Colon (tissue), 2 donors: ENCODE data around the gene PPM1J.
"Not testable (repeated sequence)": the region's sequence is repeated elsewhere in the genome, so short reads cannot be mapped to it uniquely, and the experiment has no call there.

Experiments used
- FAIRE-seq: peaks from 2 replicates; lab custom pipeline; 2012; peaks lifted over from hg19 to GRCh38; lab: Jason Lieb, UNC
- donor health status: control.
- donor health status: control.

Gene PPM1J, protein sequence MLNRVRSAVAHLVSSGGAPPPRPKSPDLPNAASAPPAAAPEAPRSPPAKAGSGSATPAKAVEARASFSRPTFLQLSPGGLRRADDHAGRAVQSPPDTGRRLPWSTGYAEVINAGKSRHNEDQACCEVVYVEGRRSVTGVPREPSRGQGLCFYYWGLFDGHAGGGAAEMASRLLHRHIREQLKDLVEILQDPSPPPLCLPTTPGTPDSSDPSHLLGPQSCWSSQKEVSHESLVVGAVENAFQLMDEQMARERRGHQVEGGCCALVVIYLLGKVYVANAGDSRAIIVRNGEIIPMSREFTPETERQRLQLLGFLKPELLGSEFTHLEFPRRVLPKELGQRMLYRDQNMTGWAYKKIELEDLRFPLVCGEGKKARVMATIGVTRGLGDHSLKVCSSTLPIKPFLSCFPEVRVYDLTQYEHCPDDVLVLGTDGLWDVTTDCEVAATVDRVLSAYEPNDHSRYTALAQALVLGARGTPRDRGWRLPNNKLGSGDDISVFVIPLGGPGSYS

DNA sequence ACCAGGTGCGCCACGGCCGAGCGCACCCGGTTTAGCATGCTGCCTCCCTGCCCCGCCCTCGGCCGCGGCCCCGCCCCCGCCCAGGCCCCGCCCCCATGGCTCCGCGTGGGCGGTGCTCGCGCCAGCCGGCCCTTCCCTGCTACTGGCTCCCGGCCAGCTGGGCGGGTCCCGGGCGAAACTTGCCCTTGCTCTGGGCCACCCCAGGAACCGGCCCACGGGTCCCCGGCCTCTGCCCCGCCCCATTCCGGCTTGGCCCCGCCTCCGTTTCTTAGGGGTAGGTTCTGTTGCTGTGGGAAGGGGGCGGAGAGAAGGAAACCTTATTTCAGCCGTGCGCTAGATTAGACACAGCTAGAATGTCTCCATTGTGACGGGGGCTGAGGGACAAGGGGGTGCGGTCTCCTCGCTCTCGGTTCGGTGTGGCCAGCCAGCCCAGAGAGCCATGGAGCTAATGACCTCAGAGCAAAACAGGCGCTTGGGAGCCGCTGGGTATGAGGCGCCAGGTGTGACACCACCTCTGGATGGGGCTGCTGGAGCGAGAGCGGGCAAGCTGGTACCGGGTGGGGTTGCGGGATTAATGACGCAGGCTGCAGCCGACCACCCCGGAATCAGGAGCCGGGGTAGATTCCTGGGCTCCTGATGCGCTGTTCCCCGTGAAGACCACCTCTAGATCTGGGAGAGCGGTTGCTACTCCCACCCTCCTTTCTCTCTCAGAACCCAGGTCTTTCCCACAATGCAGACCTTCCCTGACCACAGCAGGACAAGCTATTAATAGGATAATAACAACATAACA lies at the start of gene PPM1J:
TSS of gene PPM1J (minus strand) at position 69 of the 790 bp plus-strand sequence. CDS start at position 38, 31 bp downstream.
- FAIRE-seq = no peak

DNA sequence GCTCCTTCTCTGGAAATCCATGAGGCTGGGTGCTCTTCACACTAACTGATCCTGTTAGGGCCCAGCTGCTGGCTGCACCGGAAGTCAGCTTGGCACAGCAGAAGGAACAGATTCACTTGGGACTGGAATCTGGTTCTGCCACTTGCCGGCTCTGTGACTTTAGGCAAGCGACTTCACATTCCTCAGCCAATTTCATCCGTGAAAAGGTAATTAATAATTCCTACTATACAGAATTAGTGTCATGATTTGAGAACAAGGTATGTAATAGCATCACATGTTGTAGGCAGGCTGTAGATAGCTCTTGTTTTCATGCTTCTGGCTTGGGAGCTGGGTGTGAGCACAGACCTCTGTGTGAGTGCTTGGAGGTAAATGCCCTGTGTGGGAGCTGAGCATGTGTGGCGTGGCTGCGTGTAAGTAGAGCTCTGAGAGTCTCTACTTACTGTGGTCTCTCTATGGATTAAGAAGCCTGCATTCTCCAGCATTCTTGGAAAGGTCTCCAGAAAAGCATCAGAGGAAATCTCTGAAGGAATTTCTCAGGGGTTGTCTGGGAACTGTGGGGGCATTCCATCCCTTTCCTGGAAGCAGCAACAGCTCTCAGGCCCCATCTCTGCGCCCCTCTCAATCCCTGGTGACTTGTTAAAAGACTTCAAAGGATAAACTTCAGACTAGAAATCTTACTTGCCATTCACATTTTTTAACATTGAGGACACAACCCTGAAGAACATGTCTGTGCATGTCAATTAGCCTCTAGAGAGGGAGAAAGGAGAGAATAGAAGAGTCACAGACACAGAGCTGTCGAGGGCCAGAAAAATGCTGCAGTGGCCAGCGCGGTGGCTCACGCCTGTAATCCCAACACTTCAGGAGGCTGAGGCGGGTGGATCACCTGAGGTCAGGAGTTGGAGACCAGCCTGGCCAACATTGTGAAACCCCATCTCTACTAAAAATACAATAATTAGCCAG lies 47.7 kb upstream of the PPM1J start:
- no peak for FAIRE-seq

DNA sequence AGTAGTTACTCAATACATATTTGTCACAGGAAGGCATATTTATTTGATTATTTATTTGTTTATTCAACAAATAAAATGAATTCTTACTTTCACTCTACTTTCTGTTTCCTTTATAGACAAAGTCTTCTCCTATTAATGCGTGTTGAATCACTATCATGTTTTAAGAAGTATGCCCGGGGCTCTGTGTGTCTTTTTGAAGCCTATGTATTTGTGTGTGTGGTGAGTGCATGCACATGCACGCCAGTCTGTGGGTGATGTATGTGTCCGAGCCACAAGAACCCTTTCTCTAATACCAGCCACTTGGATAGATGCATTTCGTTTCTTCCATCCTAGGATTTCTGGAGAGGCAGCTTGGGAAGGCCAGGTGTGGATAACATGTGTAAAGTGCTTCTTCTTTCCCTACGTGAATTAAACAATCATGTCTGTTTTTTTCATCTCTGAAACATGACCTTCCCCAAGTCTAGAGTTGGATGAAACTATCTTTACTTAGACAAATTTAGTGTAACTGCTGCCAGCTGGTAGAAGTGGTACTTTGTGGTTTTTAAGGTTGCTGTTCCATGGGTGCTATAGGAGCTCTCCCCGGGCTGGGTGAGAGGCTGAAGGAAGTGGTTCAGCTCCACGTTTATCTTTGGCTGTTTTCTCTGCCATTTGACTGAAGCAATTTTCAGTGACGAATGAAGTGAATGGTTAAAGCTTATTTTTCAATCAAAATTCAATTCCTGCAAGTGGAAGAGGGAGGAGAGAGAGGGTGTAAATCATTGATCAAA lies 46.8 kb upstream of the PPM1J start:
- no peak for FAIRE-seq

DNA sequence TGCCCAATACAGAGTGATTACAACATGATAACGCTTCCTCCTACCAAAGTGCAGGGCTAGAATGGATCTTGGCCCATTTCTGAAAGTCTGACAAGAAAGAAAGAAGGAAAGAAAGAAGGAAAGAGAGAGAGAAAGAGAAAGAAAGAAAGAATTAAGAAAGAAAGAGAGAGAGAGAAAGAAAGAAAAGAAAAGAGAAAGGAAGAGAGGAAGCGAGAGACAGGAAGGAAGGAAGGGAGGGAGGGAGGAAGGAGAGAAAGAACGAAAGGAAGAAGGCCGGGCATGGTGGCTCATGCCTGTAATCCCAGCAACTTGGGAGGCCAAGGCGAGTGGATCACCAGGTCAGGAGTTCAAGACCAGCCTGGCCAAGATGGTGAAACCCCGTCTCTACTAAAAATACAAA lies 44.1 kb upstream of the PPM1J start:
- no peak for FAIRE-seq

DNA sequence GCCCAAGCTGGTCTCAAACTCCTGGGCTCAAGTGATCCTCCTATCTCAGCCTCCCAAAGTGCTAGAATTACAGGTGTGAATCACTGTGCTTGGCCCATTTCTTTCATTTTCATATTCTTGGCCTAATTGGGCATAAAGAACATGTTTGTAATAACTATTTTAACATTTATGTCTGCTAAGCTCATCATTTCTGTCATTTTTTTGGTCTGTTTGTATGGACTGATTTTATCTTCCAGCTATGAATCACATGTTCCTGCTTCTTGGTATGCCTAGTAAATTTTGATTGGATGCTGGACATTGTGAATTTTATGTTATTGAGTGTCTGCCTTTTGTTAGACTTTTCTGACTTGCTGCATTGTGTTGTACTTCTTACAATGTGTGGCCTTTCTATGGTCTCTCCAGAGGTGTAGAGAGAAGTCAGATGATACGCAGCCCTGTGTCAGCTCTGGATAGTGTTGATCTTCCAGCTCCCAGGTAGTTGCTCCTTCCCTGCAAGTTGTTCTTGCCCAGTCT lies 39.0 kb upstream of the PPM1J start:
- no peak for FAIRE-seq

DNA sequence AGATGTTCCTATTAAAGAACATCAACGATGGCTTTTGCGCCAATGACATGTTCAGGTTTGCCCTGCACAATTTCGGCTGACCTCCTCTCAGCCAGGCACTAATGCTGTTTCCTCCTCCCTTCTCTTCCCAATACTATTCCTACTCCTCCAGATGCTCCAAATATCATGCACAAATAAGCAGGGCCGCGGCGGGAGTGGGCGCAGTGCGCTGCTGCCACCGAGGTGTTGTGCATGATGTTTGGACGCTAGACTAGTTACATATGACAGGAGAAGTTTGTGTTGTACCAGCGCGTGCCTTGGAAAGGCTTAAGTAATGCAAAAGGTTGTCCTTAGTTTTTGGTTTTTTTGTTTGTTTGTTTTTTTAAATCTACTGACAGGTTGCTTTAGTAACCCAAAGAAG lies 33.3 kb upstream of the PPM1J start:
- FAIRE-seq = no peak

DNA sequence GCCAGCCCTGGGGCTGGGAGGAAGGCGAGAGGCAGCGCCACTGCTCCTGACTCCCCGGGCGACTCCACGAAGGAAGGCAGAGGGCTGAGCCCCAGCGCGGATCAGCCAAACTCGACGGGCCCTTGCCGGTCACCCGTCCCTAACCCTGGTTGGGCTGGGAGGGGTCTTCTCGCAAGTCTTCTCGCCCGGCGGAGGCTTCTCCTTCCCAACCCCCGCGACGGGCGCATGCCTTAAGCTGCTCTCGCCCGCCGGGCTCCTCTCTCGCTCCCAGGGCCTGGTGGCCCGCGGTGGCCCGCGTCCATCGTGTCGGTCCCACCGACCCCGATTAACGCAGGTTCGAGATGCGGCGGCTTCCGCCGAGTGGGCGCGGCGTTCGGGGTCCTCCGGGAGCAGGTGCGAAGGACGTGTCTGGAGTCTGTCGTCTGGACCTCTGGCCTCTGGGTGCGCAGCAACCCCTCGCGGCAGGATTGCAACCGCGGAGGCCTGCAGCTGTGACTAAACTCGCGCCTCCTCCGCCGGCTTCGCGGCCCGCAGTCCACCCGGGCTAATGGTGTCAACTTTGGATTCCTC lies 29.0 kb upstream of the PPM1J start:
- no peak for FAIRE-seq

DNA sequence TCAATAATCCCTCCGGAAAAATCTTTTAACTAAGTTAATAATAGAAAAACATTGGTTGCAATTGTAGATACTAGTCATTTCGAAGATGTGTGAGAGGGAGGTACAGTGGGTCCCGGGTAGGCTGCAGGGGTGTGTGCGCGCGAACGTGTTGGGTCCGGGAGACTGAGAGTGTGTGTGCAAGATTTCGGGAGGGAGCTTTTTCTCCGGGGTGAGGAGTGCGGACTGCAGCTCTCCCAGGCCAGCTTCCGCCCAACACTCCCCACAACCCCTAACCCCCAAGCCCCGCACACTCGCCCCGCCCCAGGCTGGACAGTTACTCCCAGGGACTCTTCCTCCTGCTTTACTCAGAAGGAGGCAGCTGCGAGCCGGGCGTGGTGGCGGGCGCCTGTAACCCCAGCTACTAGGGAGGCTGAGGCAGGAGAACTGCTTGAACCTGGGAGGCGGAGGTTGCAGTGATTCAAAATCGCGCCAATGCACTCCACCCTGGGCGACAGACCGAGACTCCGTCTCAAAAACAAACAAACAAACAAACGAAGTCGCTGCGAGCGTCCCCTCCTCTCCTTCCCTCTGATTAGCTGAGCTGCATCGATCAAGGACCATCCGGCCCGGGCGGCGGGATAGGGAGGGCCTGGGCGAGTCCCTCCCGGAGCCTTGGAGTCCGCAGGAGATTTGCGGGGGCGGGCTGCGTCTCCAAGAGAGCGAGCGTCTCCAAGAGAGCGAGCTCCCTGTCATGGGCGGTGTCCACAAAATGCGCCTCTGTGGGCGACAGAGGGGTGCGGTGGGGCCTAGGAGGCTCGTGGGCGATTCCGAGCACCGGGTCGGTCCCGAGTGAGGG lies 28.3 kb upstream of the PPM1J start:
- FAIRE-seq = no peak

DNA sequence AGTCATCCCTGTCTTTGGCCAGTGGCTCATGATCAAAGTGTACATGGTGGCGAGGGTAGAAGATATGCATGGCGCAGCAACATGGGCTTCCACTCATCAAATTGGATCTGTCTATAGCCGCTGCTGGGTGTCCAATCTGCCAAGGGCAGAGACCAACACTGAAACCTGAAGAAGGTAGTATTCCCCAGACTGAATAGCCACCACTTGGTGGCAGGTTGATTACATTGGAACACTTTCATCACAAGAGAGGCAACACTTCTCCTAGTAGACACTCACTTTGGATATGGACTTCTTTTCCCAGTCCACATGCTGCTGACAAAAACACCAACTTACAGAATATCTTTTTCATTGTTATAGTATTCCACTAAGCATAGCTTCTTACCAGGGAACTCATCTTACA lies 22.4 kb upstream of the PPM1J start:
- no peak for FAIRE-seq

DNA sequence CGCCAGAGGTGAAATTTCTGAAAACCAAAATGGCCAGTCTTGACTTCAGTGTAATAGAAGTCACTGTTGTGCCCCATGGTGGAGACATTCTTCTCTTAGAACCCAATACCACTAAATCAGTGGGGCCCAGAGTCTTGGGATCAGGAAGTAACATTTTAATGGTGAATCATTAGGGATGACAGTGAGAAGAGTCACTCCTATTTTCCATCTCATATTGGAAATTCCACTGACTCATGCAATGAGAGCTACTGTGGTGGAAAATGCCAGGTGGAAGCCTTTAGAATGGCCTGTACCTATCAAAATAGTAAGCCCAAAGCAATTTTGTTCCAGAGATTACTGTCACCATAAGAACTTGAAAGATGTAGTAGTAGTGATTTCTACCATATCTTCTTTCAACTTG lies 20.6 kb upstream of the PPM1J start:
- no peak for FAIRE-seq

DNA sequence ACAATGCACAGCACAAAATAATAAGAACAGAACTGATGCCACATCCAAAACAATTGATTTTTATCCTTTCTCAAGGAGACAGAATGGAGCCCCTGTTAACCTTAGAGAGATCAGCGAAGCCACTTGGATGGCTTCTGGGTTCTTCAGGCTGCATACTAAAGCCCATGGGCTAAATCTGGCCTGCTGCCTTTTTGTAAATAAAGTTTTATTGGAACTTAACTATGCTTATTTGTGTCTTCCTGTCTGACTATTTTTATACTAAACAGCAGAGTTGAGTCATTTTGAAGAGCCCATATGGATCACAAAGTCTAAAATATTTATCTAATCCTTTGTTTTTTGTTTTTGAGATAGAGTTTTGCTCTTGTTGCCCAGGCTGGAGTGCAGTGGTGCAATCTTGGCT lies 16.3 kb upstream of the PPM1J start:
- FAIRE-seq = no peak

DNA sequence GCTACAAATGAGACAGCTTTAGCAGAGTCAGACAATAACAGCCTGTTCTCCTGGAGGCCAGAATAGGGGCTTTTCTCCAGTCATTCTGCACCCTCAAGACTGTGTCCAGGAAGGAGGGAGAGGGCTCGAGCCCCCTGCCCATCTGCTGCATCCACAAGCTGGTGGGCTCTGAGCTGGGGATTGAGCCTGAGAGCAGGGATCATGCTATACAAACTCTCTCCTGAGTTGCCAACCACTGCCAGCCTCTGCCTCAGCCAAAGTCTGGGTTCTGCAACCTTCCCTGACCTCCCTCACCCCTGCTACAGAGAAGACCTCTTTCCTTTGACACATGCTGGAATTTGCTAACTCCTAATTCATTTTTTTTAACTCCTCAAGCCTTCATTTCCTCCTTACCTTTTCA lies 14.8 kb upstream of the PPM1J start:
- FAIRE-seq = no peak

DNA sequence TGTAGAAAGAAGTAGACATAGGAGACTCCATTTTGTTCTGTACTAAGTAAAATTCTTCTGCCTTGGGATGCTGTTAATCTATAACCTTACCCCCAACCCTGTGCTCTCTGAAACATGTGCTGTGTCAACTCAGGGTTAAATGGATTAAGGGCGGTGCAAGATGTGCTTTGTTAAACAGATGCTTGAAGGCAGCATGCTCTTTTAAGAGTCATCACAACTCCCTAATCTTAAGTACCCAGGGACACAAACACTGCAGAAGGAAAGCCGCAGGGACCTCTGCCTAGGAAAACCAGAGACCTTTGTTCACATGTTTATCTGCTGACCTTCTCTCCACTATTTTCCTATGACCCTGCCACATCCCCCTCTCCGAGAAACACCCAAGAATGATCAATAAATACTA lies 13.9 kb upstream of the PPM1J start:
- FAIRE-seq = not testable (repeated sequence)

DNA sequence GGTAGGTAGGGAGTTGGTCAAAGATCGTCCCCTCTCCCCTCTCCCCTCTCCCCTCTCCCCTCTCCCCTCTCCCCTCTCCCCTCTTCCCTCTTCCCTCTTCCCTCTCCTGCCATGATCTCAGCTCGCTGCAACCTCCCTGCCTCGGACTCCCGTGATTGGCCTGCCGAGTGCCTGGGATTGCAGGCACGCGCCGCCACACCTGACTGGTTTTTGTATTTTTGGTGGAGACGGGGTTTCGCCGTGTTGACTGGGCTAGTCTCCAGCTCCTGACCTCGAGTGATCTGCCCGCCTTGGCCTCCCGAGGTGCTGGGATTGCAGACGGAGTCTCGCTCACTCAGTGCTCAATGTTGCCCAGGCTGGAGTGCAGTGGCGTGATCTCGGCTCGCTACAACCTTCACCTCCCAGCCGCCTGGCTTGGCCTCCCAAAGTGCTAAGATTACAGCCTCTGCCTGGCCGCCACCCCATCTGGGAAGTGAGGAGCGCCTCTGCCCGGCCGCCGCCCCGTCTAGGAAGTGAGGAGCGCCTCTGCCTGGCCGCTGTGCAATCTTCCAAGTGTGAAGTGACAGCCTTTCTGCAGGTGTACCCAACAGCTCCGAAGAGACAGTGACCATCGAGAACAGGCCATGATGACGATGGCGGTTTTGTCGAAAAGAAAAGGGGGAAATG lies 13.3 kb upstream of the PPM1J start:
- not testable (repeated sequence) for FAIRE-seq

DNA sequence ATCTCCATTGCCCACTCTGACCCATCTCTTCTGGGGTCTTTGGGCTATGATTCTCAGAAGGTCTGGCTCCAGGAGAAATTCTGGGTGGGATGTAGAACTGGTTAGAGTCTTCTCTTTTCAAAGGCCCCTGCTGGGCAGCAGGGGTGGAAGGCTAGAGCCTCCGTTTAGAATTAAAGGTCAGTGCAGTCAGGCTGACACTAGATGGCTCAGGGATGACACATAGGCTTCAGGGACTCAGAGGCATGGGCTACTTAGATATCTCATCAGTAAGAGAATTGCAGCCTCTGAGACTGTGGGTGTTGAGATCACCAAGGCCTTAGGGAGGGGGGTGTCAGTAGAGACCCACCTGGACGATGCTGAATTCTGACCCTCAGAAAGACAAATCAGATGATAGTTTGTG lies 12.6 kb upstream of the PPM1J start:
- no peak for FAIRE-seq

DNA sequence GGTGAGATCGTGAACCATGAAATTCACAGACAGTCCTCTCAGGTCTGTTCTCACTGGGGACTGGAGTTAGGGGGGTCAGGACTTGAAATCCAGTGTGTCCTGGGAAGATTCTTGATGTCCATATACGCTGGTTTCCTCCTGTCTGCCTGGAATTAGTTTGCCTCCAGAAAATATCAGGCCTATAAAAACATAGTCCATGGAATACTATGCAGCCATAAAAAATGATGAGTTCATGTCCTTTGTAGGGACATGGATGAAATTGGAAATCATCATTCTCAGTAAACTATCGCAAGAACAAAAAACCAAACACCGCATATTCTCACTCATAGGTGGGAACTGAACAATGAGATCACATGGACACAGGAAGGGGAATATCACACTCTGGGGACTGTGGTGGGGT lies 9.1 kb upstream of the PPM1J start:
- not testable (repeated sequence) for FAIRE-seq

DNA sequence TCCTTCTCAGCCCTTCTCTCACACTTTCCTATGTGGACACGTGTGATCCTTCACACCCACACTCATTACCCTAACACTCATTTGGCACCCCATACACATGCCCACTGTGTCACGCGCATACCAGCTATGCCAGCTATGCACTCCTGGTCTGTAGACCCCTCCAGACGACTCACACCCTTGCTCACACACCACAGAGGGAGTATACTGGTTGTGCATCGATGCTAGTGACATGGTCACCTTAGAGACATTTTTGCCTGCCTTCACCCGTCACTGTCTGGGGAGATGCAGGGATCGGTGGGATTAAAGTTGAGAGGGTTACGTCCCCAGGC lies 8.3 kb upstream of the PPM1J start:
- no peak for FAIRE-seq

DNA sequence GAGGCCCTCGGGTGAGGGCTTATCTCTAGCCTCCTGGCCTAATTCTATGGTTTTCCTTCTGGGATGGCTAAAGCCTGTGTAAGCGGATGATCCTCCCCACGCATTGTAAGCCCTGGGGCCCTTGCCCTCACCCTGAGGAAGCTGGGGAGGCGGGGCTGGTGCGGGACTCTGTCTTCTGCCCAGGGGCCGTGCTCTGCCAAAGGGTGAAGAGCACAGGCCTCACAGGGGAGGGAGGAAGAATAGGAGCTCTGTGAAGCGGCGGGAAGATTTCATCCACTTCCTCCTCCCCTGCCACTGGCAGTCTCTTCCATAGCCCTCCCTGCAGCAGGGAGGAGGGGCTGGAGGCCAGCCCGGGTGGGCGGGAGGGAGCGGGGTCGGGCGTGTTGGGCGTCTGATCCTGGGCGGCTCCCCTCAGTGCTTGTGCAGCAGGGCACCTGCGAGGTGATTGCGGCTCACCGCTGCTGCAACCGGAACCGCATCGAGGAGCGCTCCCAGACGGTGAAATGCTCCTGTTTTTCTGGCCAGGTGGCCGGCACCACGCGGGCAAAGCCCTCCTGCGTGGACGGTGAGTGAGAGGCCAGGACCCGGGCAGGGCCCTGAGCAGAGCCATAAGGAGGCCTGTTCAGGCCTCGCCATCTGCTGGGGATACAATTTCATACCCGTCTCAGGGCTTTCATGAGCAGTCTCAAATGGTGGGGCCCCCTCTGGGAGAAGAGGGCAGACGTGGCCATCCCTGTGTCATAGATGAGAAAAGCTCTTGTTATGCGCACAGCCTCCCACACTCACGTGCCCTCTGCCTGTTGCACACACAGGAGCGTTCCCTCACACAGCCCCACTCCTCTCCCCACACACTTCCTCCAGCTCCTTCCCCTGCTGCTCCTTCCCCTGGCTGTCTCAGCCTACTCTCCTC lies 7.7 kb upstream of the PPM1J start:
- FAIRE-seq = no peak
